Testis (tissue), 2 donors: ENCODE results near the gene NANOS3.

Experiments
- CTCF ChIP-seq, 3 experiments: fragments of 450-650 bp in 2 of 3; fragments of 200-600 bp in 1 of 3; sonication (generic) in 1 of 3; IDR thresholded peaks; one replicate each; pipeline ENCODE4 v1.5.1; 2016 to 2019; ENCODE audit warnings: antibody characterized with exemption in 3 of 3, mild to moderate bottlenecking in 2 of 3, moderate library complexity in 1 of 3
- POLR2A ChIP-seq: fragments of 450-650 bp; IDR thresholded peaks from one replicate; pipeline ENCODE4 v1.6.1; 2017; ENCODE audit warnings: antibody characterized with exemption, mild to moderate bottlenecking, moderate library complexity

- TF ChIP-seq POLR2A = no peak
- no peak for TF ChIP-seq CTCF (IDR thresholded peaks at IDR 0.05)
Observed at GRCh38 chr19:13869281-13869680, 7.7 kb upstream of the NANOS3 start.
